Measurements from ENCODE around the gene PPIL1.
A peak's percentile ranks its signal among the peaks of the same experiment; 100 is the strongest.

The PPIL1 gene

GRCh38 chr6:36871686-36872085 lies 2.9 kb downstream of the PPIL1 start:
- DNase-seq (no peak), ATAC-seq (no peak)
- Mint-ChIP-seq H3K9me3 (no peaks in the 10 kb centered on the region), H3K4me3 (no peak overlapping the region), H3K27ac (no peak overlapping the region), H3K27me3 (no peaks in the 10 kb centered on the region), H3K4me1 (peaks cover 75% of the 10 kb centered on the region)

GRCh38 chr6:36867471-36868224 lies 7.0 kb downstream of the PPIL1 start:
- no peak for DNase-seq
- no peak for ATAC-seq
- H3K27me3 Mint-ChIP-seq = no peaks in the 10 kb centered on the region
- H3K27ac Mint-ChIP-seq = peak overlapping the region; percentile 29 to 77
- H3K4me3 Mint-ChIP-seq = no peak overlapping the region
- no peaks in the 10 kb centered on the region for H3K9me3 Mint-ChIP-seq
- peaks cover 83% of the 10 kb centered on the region for H3K4me1 Mint-ChIP-seq

GRCh38 chr6:36865835-36866234 lies 8.8 kb downstream of the PPIL1 start:
- Mint-ChIP-seq H3K27ac (peak overlapping the region in 1 of 2 donors; percentile 53), H3K4me1 (peaks cover 67% of the 10 kb centered on the region)

GRCh38 chr6:36863670-36864540 lies 10.7 kb downstream of the PPIL1 start:
- DNase-seq (no peak), ATAC-seq (no peak)
- Mint-ChIP-seq H3K27me3 (no peaks in the 10 kb centered on the region), H3K9me3 (no peaks in the 10 kb centered on the region), H3K4me1 (peaks cover 53% of the 10 kb centered on the region), H3K4me3 (no peak overlapping the region), H3K27ac (no peak overlapping the region)

More at GRCh38 chr6:36865835-36866234, 8.8 kb downstream of the PPIL1 start:
- ATAC-seq (no peak), DNase-seq (no peak)
- no peaks in the 10 kb centered on the region for H3K9me3 Mint-ChIP-seq
- H3K4me3 Mint-ChIP-seq = no peak overlapping the region
- no peaks in the 10 kb centered on the region for H3K27me3 Mint-ChIP-seq

- H3K4me3 Mint-ChIP-seq = no peak overlapping the region
- ATAC-seq (no peak), DNase-seq (no peak)
- H3K27me3 Mint-ChIP-seq = no peaks in the 10 kb centered on the region
- H3K9me3 Mint-ChIP-seq = no peaks in the 10 kb centered on the region
- H3K27ac Mint-ChIP-seq = no peak overlapping the region
- peaks cover 51% of the 10 kb centered on the region for H3K4me1 Mint-ChIP-seq
Observed at GRCh38 chr6:36862848-36863382, 11.7 kb downstream of the PPIL1 start.

- ATAC-seq (no peak), DNase-seq (no peak)
- H3K4me1 Mint-ChIP-seq = peaks cover 45% of the 10 kb centered on the region
- no peak overlapping the region for H3K4me3 Mint-ChIP-seq
- H3K9me3 Mint-ChIP-seq = no peaks in the 10 kb centered on the region
- no peaks in the 10 kb centered on the region for H3K27me3 Mint-ChIP-seq
- H3K27ac Mint-ChIP-seq = no peak overlapping the region
Observed at GRCh38 chr6:36862164-36862847, 12.3 kb downstream of the PPIL1 start.

GRCh38 chr6:36860126-36860525 lies 14.5 kb downstream of the PPIL1 start:
- DNase-seq = no peak
- peak overlapping the region in 1 of 2 donors; percentile 46 for H3K27ac Mint-ChIP-seq
- peaks cover 26% of the 10 kb centered on the region for H3K4me1 Mint-ChIP-seq
- no peak for ATAC-seq
- no peak overlapping the region for H3K4me3 Mint-ChIP-seq
- no peaks in the 10 kb centered on the region for H3K27me3 Mint-ChIP-seq
- no peaks in the 10 kb centered on the region for H3K9me3 Mint-ChIP-seq

GRCh38 chr6:36858407-36858981 lies 16.1 kb downstream of the PPIL1 start:
- no peaks in the 10 kb centered on the region for H3K27me3 Mint-ChIP-seq
- H3K9me3 Mint-ChIP-seq = no peaks in the 10 kb centered on the region
- no peak for ATAC-seq
- H3K27ac Mint-ChIP-seq = peak overlapping the region in 1 of 2 donors; percentile 87
- no peak for DNase-seq
- H3K4me3 Mint-ChIP-seq = no peak overlapping the region
- H3K4me1 Mint-ChIP-seq = peaks cover 11% of the 10 kb centered on the region

- Mint-ChIP-seq H3K27me3 (no peaks in the 10 kb centered on the region), H3K27ac (no peak overlapping the region), H3K4me1 (peaks cover 5% of the 10 kb centered on the region), H3K4me3 (no peak overlapping the region), H3K9me3 (no peaks in the 10 kb centered on the region)
- ATAC-seq = no peak
- no peak for DNase-seq
Observed at GRCh38 chr6:36857325-36857724, 17.3 kb downstream of the PPIL1 start.

- Mint-ChIP-seq H3K27me3 (no peaks in the 10 kb centered on the region), H3K9me3 (no peaks in the 10 kb centered on the region), H3K27ac (no peak overlapping the region), H3K4me3 (no peak overlapping the region), H3K4me1 (peaks cover 5% of the 10 kb centered on the region)
- DNase-seq (no peak), ATAC-seq (no peak)
Observed at GRCh38 chr6:36856277-36856676, 18.3 kb downstream of the PPIL1 start.

GRCh38 chr6:36855750-36856149 lies 18.9 kb downstream of the PPIL1 start:
- Mint-ChIP-seq H3K4me1 (peaks cover 5% of the 10 kb centered on the region), H3K9me3 (no peaks in the 10 kb centered on the region), H3K4me3 (no peak overlapping the region), H3K27ac (no peak overlapping the region), H3K27me3 (no peaks in the 10 kb centered on the region)
- DNase-seq (no peak), ATAC-seq (no peak)

- H3K27ac Mint-ChIP-seq = peak overlapping the region; percentile 22 to 37
- H3K4me3 Mint-ChIP-seq = no peak overlapping the region
- no peaks in the 10 kb centered on the region for H3K9me3 Mint-ChIP-seq
- H3K4me1 Mint-ChIP-seq = peaks cover 10% of the 10 kb centered on the region
- ATAC-seq (no peak), DNase-seq (no peak)
- H3K27me3 Mint-ChIP-seq = peaks cover 17% of the 10 kb centered on the region
Observed at GRCh38 chr6:36853325-36853724, 21.3 kb downstream of the PPIL1 start.

- Mint-ChIP-seq H3K9me3 (no peaks in the 10 kb centered on the region), H3K4me1 (peaks cover 10% of the 10 kb centered on the region), H3K27ac (no peak overlapping the region), H3K27me3 (peaks cover 18% of the 10 kb centered on the region), H3K4me3 (no peak overlapping the region)
- ATAC-seq (no peak), DNase-seq (no peak)
Observed at GRCh38 chr6:36852481-36853147, 22.0 kb downstream of the PPIL1 start.

GRCh38 chr6:36851626-36852025 lies 23.0 kb downstream of the PPIL1 start:
- Mint-ChIP-seq H3K4me3 (no peak overlapping the region), H3K9me3 (no peaks in the 10 kb centered on the region), H3K4me1 (peaks cover 10% of the 10 kb centered on the region), H3K27me3 (peaks cover 18% of the 10 kb centered on the region), H3K27ac (peak overlapping the region in 1 of 2 donors; percentile 63)
- DNase-seq (no peak), ATAC-seq (no peak)

- DNase-seq = peak; percentile 39 to 41
- H3K27ac Mint-ChIP-seq = no peak overlapping the region
Observed at GRCh38 chr6:36851149-36851614, 23.4 kb downstream of the PPIL1 start.

More at GRCh38 chr6:36851149-36851614, 23.4 kb downstream of the PPIL1 start:
- peaks cover 10% of the 10 kb centered on the region for H3K4me1 Mint-ChIP-seq
- H3K4me3 Mint-ChIP-seq = no peak overlapping the region
- H3K9me3 Mint-ChIP-seq = no peaks in the 10 kb centered on the region
- peaks cover 18% of the 10 kb centered on the region for H3K27me3 Mint-ChIP-seq
- no peak for ATAC-seq

All from stimulated activated naive CD8-positive, alpha-beta T cell treated with anti-CD3 and anti-CD28 coated beads, Interleukin-15, amount 100 ng/mL, for 72 hours (primary cell).